GDM1 (cell line): ENCODE measurements around the gene ZNF121.

Experiments
- DNase-seq: peaks from one replicate; lab custom pipeline; 2025; lab: John Stamatoyannopoulos, UW

ZNF121 gene

GRCh38 chr19:9538183-9539058 is 45.9 kb downstream of the ZNF121 start, which contains the start of gene ZNF426:
TSS of gene ZNF426 (minus strand) at chr19:9538645. CDS start at chr19:9536232, 2,413 bp downstream.
- DNase-seq = peak; percentile 65

GRCh38 chr19:9535934-9536333 is 48.4 kb downstream of the ZNF121 start:
- DNase-seq = no peak

GRCh38 chr19:9531933-9532332 is 52.4 kb downstream of the ZNF121 start:
- no peak for DNase-seq

- no peak for DNase-seq
Measured at GRCh38 chr19:9528757-9529336, 55.5 kb downstream of the ZNF121 start.

DNA sequence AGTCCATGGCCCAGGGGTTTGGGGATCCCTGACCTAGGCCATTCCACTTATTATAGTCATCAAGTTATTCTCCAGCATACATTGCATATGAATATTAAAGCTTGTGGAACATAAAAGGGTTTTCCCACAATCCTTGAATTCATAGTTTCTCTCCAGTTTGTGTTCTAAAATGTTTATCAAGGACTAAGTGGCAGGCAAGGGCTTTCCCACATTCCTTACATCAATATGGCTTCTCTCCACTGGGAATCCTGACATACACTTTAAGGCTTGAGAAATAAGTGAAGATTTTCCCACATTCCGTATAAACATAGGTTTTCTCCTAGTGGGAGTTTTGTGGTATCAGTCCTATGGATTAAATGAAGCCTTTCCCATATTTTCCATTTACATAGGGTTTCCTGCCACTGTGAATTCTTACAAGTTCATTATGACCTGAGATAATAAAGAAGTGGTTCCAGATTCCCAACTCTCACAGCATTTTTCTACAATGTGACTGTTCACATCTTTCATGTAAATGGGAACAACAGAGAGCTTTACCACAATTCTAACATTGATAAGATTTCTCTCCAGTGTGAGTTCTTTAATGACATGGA is 60.3 kb downstream of the ZNF121 start:
- no peak for DNase-seq
